ENCODE measurements around the gene MXRA7.
"Not testable (repeated sequence)": the region's sequence is repeated elsewhere in the genome, so short reads cannot be mapped to it uniquely, and the experiment has no call there.

MXRA7 gene

DNA sequence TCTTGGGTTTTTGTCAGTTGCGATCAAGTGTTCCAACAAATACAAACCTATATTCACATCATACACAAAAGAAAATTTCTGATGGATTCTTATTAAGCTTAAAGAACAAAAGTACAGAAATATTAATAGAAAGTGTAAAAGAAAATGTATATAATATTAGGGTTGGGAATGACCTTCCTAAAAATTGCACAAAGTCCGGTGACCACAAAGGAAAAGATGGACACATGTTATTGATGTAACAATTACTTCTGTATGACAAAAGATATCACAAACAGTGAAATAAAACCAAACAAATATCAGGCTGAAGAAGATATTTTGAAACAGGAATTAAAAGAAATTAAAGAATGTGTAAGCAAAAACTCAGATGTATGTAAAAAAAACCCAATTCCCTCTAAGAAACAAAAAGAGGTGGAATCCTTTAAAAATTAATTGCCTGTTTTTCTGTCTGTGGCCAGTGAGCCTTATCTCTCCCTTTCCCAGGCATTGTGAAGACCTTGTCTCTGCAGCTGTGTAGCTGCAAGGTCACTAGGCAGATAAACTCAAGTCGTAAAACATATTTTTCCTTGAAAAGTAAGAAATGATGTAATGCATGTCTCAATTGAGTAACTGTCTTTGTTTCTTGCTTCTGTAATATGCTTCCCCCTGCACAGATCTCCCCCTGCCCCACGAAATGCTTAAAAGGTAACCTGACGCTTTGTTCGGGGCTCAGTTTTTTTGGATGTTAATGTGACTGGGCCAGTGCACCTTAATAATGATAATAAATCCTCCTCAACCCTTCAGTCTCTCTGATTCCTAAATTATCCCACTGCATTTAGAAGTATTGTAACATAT is 70.0 kb downstream of the MXRA7 start:
- DNase-seq, result no peak

DNA sequence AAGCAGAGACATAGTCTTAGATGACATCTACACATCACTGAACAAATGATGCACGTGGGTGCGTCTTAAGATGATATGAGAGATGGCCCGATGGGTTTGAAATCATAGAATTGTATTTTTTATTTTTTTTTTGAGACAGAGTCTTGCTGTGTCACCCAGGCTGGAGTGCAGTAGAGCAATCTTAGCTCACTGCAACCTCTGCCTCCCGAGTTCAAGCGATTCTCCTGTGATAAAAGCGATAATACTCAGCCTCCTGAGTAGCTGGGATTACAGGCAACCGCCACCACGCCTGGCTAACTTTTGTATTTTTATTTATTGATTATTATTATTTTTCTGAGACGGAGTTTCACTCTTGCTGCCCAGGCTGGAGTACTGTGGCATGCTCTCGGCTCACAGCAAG is 72.5 kb downstream of the MXRA7 start:
- no peak for DNase-seq

DNA sequence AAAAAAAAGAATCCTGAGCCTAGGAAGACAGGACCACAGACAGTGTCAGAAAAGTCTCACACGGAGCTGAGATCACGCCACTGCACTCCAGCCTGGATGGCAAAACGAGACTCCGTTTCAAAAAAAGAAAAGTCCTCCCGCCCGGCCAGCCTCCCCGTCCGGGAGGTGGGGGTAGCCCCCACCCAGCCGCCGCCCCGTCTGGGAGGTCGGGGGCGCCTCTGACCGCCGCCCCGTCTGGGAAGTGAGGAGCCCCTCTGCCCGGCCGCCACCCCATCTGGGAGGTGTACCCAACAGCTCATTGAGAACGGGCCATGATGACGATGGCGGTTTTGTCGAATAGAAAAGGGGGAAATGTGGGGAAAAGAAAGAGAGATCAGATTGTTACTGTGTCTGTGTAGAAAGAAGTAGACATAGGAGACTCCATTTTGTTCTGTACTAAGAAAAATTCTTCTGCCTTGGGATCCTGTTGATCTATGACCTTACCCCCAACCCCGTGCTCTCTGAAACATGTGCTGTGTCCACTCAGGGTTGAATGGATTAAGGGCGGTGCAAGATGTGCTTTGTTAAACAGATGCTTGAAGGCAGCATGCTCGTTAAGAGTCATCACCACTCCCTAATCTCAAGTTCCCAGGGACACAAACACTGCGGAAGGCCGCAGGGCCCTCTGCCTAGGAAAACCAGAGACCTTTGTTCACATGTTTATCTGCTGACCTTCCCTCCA is 74.1 kb downstream of the MXRA7 start:
- not testable (repeated sequence) for DNase-seq

DNA sequence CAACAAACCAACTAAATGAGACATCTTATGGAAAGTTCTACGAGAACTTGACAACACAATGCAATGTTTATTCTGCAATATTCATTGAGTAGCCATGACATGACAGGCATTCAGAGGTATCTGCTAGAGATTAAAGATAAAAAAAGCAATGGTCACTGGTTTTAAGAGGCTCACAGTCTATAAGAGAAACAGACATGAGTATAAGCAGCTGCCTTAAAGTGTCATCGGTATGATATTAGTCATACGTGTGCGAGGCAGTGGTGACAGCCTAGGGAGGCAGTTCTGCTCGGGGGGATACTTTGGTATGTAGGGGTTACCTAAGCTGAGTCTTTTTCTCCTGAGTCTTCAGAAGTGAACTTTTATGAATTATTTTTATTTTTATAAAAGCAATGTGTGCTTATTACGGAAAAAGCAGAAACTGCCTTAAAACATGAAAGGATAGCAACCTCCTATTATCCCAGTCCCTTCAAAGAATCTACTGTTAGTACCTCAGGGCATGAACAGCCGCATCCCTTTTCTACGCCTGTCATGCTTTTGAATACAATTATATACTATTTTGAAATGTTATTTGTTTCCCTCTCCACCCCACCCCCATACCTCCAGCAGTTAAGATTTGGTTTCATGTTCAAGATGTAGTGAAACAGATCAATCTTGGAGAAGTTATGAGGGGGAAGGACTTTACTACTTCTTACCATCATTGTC is 75.0 kb downstream of the MXRA7 start:
- no peak for DNase-seq

DNA sequence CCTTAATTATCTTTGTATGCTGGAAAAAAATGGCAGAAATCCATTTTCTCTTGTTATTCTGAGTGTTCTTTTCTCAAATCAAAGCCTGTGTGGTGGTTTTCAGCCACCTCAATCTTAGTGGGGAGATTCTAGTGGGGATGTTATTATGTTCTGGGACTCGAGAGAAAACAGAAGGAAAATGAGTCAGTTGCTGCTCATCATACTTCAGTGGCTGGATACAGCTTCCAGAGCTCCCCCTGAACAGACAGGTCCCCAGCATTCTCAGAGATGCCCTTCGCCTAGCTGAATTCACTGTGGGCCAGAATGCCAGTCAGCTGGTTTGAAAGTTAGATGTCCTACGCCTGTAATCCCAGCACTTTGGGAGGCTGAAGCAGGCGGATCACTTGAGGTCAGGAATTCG is 75.7 kb downstream of the MXRA7 start:
- no peak for DNase-seq

DNA sequence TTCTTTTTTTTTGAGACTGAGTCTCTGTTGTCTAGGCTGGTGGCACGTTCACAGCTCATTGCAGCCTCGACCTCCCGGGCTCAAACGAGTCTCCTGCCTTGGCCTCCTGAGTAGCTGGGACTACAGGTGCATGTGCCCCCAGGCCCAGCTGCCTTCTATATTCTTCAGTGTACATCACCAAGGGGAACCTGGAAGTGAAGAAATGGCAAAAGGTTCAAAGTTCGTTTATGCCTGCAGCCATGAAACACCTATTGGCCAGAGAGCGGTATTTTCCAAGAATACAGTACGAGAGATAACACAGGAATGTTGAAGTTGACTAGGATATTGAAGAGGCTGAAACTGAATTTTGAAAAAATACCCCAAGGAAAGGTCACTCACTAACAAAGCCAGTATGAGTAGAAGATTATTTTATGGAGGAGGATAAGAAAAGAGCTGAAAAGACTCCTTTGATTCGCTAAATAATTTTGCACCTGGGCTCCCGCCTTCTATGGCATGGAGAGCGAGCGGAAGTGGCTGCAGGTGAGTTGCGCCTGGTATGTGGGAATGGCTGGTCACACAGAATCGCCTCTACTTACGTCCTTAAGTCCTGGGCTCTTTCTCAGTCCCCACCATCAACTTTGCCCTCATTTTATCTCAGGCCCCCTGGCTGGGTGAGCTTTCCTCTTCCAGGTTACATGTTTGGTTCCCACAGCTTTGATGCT is 77.0 kb downstream of the MXRA7 start:
- no peak for DNase-seq

DNA sequence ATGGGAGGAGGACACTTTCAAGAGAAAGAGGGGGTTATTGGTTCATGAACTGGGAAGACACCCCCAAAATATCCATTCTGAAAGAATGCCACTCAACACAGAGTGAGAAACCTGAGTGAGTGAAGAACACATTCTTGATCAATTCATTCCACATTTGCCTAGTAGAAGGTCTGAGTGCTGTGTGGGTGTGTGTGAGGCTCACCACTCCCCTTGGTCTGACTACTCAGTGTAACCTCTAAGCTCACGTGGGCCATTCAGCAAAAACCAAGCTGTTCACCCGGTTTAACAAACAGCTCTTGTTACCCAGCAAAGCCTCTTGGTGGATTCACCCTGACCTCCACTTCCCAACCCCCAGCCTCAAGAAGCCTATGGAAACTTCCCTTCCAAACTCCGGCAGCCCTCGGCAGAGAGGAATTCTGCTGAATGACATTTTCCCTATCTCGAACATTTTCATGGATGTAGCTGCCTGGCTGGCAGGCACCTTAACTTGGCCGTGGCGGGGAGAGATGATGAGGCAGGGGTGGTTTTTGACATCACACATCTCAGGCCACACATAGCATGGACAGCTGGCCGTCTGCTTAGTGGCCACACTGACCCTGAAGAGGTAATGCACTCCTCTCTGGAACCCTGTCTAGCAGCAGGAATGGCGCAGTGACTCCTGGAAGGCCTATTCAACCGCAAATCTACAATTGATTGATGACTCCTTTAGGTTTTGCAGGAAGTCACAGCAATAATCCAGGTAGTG is 78.8 kb downstream of the MXRA7 start:
- no peak for DNase-seq

DNA sequence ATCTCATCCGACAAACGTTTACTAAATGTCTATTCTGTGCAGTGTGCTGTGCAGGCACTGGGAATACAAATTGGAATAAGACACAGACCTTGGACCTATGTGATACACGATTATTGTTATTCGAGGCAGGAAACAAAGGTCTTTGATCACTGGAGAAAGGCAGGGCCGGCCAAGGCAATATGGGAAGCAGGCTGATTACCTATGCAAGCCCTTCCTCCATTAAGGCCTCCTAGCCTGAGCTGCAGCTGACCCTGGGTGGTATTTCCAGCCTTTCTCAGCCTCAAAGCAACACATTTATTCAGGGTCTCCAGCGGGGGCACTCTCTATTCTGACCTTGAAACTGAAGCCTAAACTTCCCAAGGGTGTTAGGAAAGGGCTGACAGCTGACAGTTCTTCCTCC is 80.6 kb downstream of the MXRA7 start:
- no peak for DNase-seq
